Effector memory CD8-positive, alpha-beta T cell (primary cell): ENCODE results near the gene CYP3A5.
"Not testable (repeated sequence)": the region's sequence is repeated elsewhere in the genome, so short reads cannot be mapped to it uniquely, and the experiment has no call there.

Experiments used
- ATAC-seq: fragments of 150-1000 bp; cut with Tn5 transposase; replicated peaks from 2 replicates; pipeline ENCODE4 v1.10.0; 2021; ENCODE audit warnings: mild to moderate bottlenecking, moderate library complexity
- DNase-seq, 3 experiments: peaks; one replicate each; pipeline ENCODE4 v3.0.0; 2021
- H3K27ac Mint-ChIP-seq, 2 donors: one replicate each; pipeline ENCODE4 v1.8.0; 2022; ENCODE audit warnings: mild to moderate bottlenecking in 2 of 2, mixed read lengths in 2 of 2, moderate library complexity in 2 of 2
- H3K27me3 Mint-ChIP-seq, 2 donors: one replicate each; pipeline ENCODE4 v1.8.0; 2022; ENCODE audit warnings: mixed read lengths in 2 of 2
- H3K36me3 Mint-ChIP-seq: one replicate; pipeline ENCODE4 v1.8.0; 2022; ENCODE audit warnings: mild to moderate bottlenecking, moderate library complexity, mixed read lengths; ENCODE audit not compliant: insufficient read depth
- H3K4me1 Mint-ChIP-seq, 2 donors: one replicate each; pipeline ENCODE4 v1.8.0; 2022; ENCODE audit warnings: low read depth in 2 of 2, mixed read lengths in 2 of 2
- H3K4me3 Mint-ChIP-seq, 2 donors: one replicate each; pipeline ENCODE4 v1.8.0; 2022; ENCODE audit warnings: mild to moderate bottlenecking in 2 of 2, mixed read lengths in 2 of 2, moderate library complexity in 2 of 2
- H3K9me3 Mint-ChIP-seq, 2 donors: one replicate each; pipeline ENCODE4 v1.8.0; 2022; ENCODE audit warnings: mixed read lengths in 2 of 2
- total RNA-seq, 9 experiments: gene quantifications; one replicate each; lab custom pipeline; 2026; lab: John Stamatoyannopoulos, UW

The CYP3A5 gene
- 0 to 0.12 (median 0) reads per million in 9 experiments for total RNA-seq

GRCh38 chr7:99679400-99680191, at the start of gene CYP3A5:
Gene CYP3A5 (minus strand): TSS chr7:99679996. CDS start chr7:99679896, 100 bp downstream.
- ATAC-seq: no peak
- Mint-ChIP-seq H3K4me1 (peaks cover 5 to 8% of the 10 kb centered on the region in 2 donors), H3K9me3 (no peaks in the 10 kb centered on the region)

GRCh38 chr7:99728615-99729014, 48.8 kb upstream of the CYP3A5 start:
- Mint-ChIP-seq H3K4me1 (no peaks in the 10 kb centered on the region), H3K27me3 (no peaks in the 10 kb centered on the region), H3K4me3 (no peak overlapping the region), H3K36me3 (no peaks in the 10 kb centered on the region), H3K27ac (no peak overlapping the region), H3K9me3 (no peaks in the 10 kb centered on the region)
- no peak for DNase-seq
- ATAC-seq: no peak

More at GRCh38 chr7:99679400-99680191, at the start of gene CYP3A5:
- Mint-ChIP-seq H3K36me3 (peaks cover 3% of the 10 kb centered on the region), H3K4me3 (no peak within 1 kb of the TSS), H3K27ac (no peak within 1 kb of the TSS), H3K27me3 (no peaks in the 10 kb centered on the region)
- no peak for DNase-seq

- H3K27me3 Mint-ChIP-seq, H3K9me3 Mint-ChIP-seq, H3K4me3 Mint-ChIP-seq, DNase-seq, H3K36me3 Mint-ChIP-seq, H3K27ac Mint-ChIP-seq, ATAC-seq, H3K4me1 Mint-ChIP-seq: not testable (repeated sequence)
These were observed 43.4 kb upstream of the CYP3A5 start for GRCh38 chr7:99723201-99723600.

GRCh38 chr7:99720800-99721595, 41.2 kb upstream of the CYP3A5 start:
- H3K27me3 Mint-ChIP-seq: no peaks in the 10 kb centered on the region
- H3K36me3 Mint-ChIP-seq: no peaks in the 10 kb centered on the region
- H3K9me3 Mint-ChIP-seq: no peaks in the 10 kb centered on the region
- H3K4me1 Mint-ChIP-seq: no peaks in the 10 kb centered on the region
- no peak overlapping the region for H3K27ac Mint-ChIP-seq
- H3K4me3 Mint-ChIP-seq: no peak overlapping the region
- no peak for ATAC-seq
- no peak for DNase-seq

- Mint-ChIP-seq H3K27ac (no peak overlapping the region), H3K9me3 (no peaks in the 10 kb centered on the region), H3K4me3 (no peak overlapping the region), H3K4me1 (no peaks in the 10 kb centered on the region), H3K36me3 (no peaks in the 10 kb centered on the region), H3K27me3 (no peaks in the 10 kb centered on the region)
- no peak for DNase-seq
- ATAC-seq: no peak
These were observed 40.4 kb upstream of the CYP3A5 start for GRCh38 chr7:99719996-99720769.

GRCh38 chr7:99713995-99714570, 34.3 kb upstream of the CYP3A5 start:
- Mint-ChIP-seq H3K27me3 (no peaks in the 10 kb centered on the region), H3K36me3 (no peaks in the 10 kb centered on the region), H3K27ac (no peak overlapping the region), H3K4me3 (no peak overlapping the region), H3K4me1 (no peaks in the 10 kb centered on the region), H3K9me3 (no peaks in the 10 kb centered on the region)
- ATAC-seq (no peak), DNase-seq (no peak)

- Mint-ChIP-seq H3K27ac (no peak overlapping the region), H3K4me1 (no peaks in the 10 kb centered on the region), H3K27me3 (no peaks in the 10 kb centered on the region), H3K36me3 (no peaks in the 10 kb centered on the region), H3K9me3 (no peaks in the 10 kb centered on the region), H3K4me3 (no peak overlapping the region)
- ATAC-seq: no peak
- no peak for DNase-seq
These were observed 30.2 kb upstream of the CYP3A5 start for GRCh38 chr7:99709838-99710578.

- no peak overlapping the region for H3K27ac Mint-ChIP-seq
- no peaks in the 10 kb centered on the region for H3K4me1 Mint-ChIP-seq
- no peaks in the 10 kb centered on the region for H3K9me3 Mint-ChIP-seq
- ATAC-seq (no peak), DNase-seq (no peak)
- H3K27me3 Mint-ChIP-seq: no peaks in the 10 kb centered on the region
- H3K4me3 Mint-ChIP-seq: no peak overlapping the region
- no peaks in the 10 kb centered on the region for H3K36me3 Mint-ChIP-seq
These were observed 29.5 kb upstream of the CYP3A5 start for GRCh38 chr7:99709260-99709659.

GRCh38 chr7:99707096-99707495, 27.3 kb upstream of the CYP3A5 start:
- Mint-ChIP-seq H3K4me1 (no peaks in the 10 kb centered on the region), H3K4me3 (no peak overlapping the region), H3K9me3 (no peaks in the 10 kb centered on the region), H3K27me3 (no peaks in the 10 kb centered on the region), H3K36me3 (no peaks in the 10 kb centered on the region), H3K27ac (no peak overlapping the region)
- ATAC-seq (no peak), DNase-seq (no peak)

- Mint-ChIP-seq H3K27me3 (no peaks in the 10 kb centered on the region), H3K36me3 (no peaks in the 10 kb centered on the region), H3K4me1 (no peaks in the 10 kb centered on the region), H3K4me3 (no peak overlapping the region), H3K27ac (no peak overlapping the region), H3K9me3 (no peaks in the 10 kb centered on the region)
- ATAC-seq: no peak
- DNase-seq: no peak
These were observed 20.1 kb upstream of the CYP3A5 start for GRCh38 chr7:99699946-99700345.

- DNase-seq, H3K9me3 Mint-ChIP-seq, ATAC-seq, H3K27ac Mint-ChIP-seq, H3K36me3 Mint-ChIP-seq, H3K4me1 Mint-ChIP-seq, H3K27me3 Mint-ChIP-seq, H3K4me3 Mint-ChIP-seq: not testable (repeated sequence)
These were observed 19.3 kb upstream of the CYP3A5 start for GRCh38 chr7:99698867-99699730.

- Mint-ChIP-seq H3K27ac (no peak overlapping the region), H3K4me1 (no peaks in the 10 kb centered on the region), H3K9me3 (no peaks in the 10 kb centered on the region), H3K4me3 (no peak overlapping the region), H3K27me3 (no peaks in the 10 kb centered on the region), H3K36me3 (no peaks in the 10 kb centered on the region)
- DNase-seq (no peak), ATAC-seq (no peak)
These were observed 15.1 kb upstream of the CYP3A5 start for GRCh38 chr7:99694912-99695304.
